OCI-LY3 (cell line): ENCODE measurements around the gene CBFA2T2.

ENCODE experiments used
- CTCF ChIP-seq: fragments of 200-600, 300-600 bp; sonication (generic); IDR thresholded peaks from 2 replicates; pipeline ENCODE4 v1.5.1; 2014; ENCODE audit warnings: antibody characterized with exemption, low read length, low read depth
- EZH2phosphoT487 ChIP-seq: fragments of 200-600 bp; shearing (Covaris generic); IDR thresholded peaks from 2 replicates; pipeline ENCODE4 v1.6.1; 2018; ENCODE audit warnings: antibody characterized with exemption, mixed run types, low read depth

- TF ChIP-seq CTCF (no peak), EZH2phosphoT487 (no peak)
These were observed 167.8 kb downstream of the CBFA2T2 start for GRCh38 chr20:33657704-33658095.
